ENCODE measurements around the gene AKR7A2.

AKR7A2 gene

DNA sequence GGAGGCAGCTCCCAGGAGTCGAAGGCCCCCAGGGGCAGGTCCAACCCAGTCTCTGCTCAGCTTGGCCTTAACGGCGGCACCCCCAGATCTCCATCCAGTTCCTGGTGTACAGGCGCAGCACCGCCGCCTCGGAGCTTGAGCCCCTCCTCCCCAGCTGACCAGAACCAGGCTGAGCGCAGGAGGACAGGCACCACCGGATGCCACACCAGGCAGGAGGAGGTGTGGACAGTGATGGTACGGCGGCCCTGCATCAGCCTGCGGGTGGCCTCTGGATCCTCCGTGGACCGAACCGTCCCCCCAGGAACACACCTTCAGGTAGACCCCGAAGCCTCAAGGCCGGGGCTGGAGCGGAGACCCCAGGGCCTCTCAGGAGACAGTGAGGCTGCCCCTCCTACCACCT is 16.5 kb upstream of the AKR7A2 start:
- H3K36me3 ChIP-seq: peaks cover 92% of the 10 kb centered on the region

GRCh38 chr1:19327736-19328135 is 15.8 kb upstream of the AKR7A2 start:
- Histone ChIP-seq H3K4me1 (ENCODE audit: control insufficient read depth in 1 of 2, insufficient read depth in 1 of 2, low read depth in 1 of 2, low read length in 1 of 2) (no peaks in the 10 kb centered on the region), H3K27ac (no peak overlapping the region), H3K9me3 (no peaks in the 10 kb centered on the region), H3K4me3 (ENCODE audit: low read depth in 1 of 2, low read length in 1 of 2) (no peak overlapping the region), H3K27me3 (no peaks in the 10 kb centered on the region), H3K36me3 (peaks cover 91% of the 10 kb centered on the region)
- no peak for TF ChIP-seq CTCF (IDR thresholded peaks at IDR 0.05)

More for the DNA sequence above, 16.5 kb upstream of the AKR7A2 start:
- H3K27me3 ChIP-seq: no peaks in the 10 kb centered on the region
- TF ChIP-seq CTCF (IDR thresholded peaks at IDR 0.05): no peak
- no peaks in the 10 kb centered on the region for H3K9me3 ChIP-seq
- no peaks in the 10 kb centered on the region for H3K4me1 ChIP-seq (ENCODE audit: control insufficient read depth in 1 of 2, insufficient read depth in 1 of 2, low read depth in 1 of 2, low read length in 1 of 2)
- no peak overlapping the region for H3K27ac ChIP-seq
- no peak overlapping the region for H3K4me3 ChIP-seq (ENCODE audit: low read depth in 1 of 2, low read length in 1 of 2)

GRCh38 chr1:19327301-19327700 is 15.4 kb upstream of the AKR7A2 start:
- TF ChIP-seq CTCF (IDR thresholded peaks at IDR 0.05): no peak
- Histone ChIP-seq H3K36me3 (peaks cover 90% of the 10 kb centered on the region), H3K27me3 (no peaks in the 10 kb centered on the region), H3K4me1 (ENCODE audit: control insufficient read depth in 1 of 2, insufficient read depth in 1 of 2, low read depth in 1 of 2, low read length in 1 of 2) (no peaks in the 10 kb centered on the region), H3K9me3 (no peaks in the 10 kb centered on the region), H3K4me3 (ENCODE audit: low read depth in 1 of 2, low read length in 1 of 2) (no peak overlapping the region), H3K27ac (no peak overlapping the region)

- Histone ChIP-seq H3K9me3 (no peaks in the 10 kb centered on the region), H3K27ac (no peak overlapping the region), H3K27me3 (no peaks in the 10 kb centered on the region), H3K4me3 (ENCODE audit: low read depth in 1 of 2, low read length in 1 of 2) (no peak overlapping the region), H3K36me3 (peaks cover 88% of the 10 kb centered on the region), H3K4me1 (ENCODE audit: control insufficient read depth in 1 of 2, insufficient read depth in 1 of 2, low read depth in 1 of 2, low read length in 1 of 2) (no peaks in the 10 kb centered on the region)
- TF ChIP-seq CTCF (IDR thresholded peaks at IDR 0.05): no peak
Measured at GRCh38 chr1:19326748-19327065, 14.8 kb upstream of the AKR7A2 start.

GRCh38 chr1:19325958-19326747 is 14.2 kb upstream of the AKR7A2 start:
- H3K27ac ChIP-seq: no peak overlapping the region
- H3K36me3 ChIP-seq: peaks cover 83% of the 10 kb centered on the region
- H3K9me3 ChIP-seq: no peaks in the 10 kb centered on the region
- TF ChIP-seq CTCF (IDR thresholded peaks at IDR 0.05): no peak
- no peaks in the 10 kb centered on the region for H3K27me3 ChIP-seq
- H3K4me1 ChIP-seq (ENCODE audit: control insufficient read depth in 1 of 2, insufficient read depth in 1 of 2, low read depth in 1 of 2, low read length in 1 of 2): no peaks in the 10 kb centered on the region
- no peak overlapping the region for H3K4me3 ChIP-seq (ENCODE audit: low read depth in 1 of 2, low read length in 1 of 2)

All from neutrophil (primary cell).